GM21423 (cell line): ENCODE measurements around the gene SLC35F2.
"Not testable (repeated sequence)": the region's sequence is repeated elsewhere in the genome, so short reads cannot be mapped to it uniquely, and the experiment has no call there.

Experiments used
- ATAC-seq: cut with Tn5 transposase; IDR thresholded peaks from one replicate; pipeline ENCODE4 v1.9.1; 2021; ENCODE audit warnings: mild to moderate bottlenecking, moderate library complexity; ENCODE audit not compliant: unreplicated experiment

The SLC35F2 gene

GRCh38 chr11:107842412-107843100 is 16.0 kb downstream of the SLC35F2 start:
- ATAC-seq, result no peak

- no peak for ATAC-seq
Observed at GRCh38 chr11:107840129-107840484, 18.5 kb downstream of the SLC35F2 start.

GRCh38 chr11:107836851-107837250 is 21.7 kb downstream of the SLC35F2 start:
- ATAC-seq, result no peak

- no peak for ATAC-seq
Observed at GRCh38 chr11:107834995-107835394, 23.6 kb downstream of the SLC35F2 start.

GRCh38 chr11:107833926-107834325 is 24.7 kb downstream of the SLC35F2 start:
- ATAC-seq, result not testable (repeated sequence)

GRCh38 chr11:107830915-107831540 is 27.6 kb downstream of the SLC35F2 start:
- ATAC-seq, result no peak

GRCh38 chr11:107827041-107827440 is 31.5 kb downstream of the SLC35F2 start:
- ATAC-seq, result no peak

- no peak for ATAC-seq
Observed at GRCh38 chr11:107825875-107826274, 32.7 kb downstream of the SLC35F2 start.

- no peak for ATAC-seq
Observed at GRCh38 chr11:107824668-107825369, 33.8 kb downstream of the SLC35F2 start.

- no peak for ATAC-seq
Observed at GRCh38 chr11:107821199-107821927, 37.2 kb downstream of the SLC35F2 start.

GRCh38 chr11:107819361-107820014 is 39.1 kb downstream of the SLC35F2 start:
- no peak for ATAC-seq

GRCh38 chr11:107818491-107818890 is 40.1 kb downstream of the SLC35F2 start:
- ATAC-seq, result no peak

GRCh38 chr11:107816028-107816427 is 42.6 kb downstream of the SLC35F2 start:
- no peak for ATAC-seq

GRCh38 chr11:107810875-107811274 is 47.7 kb downstream of the SLC35F2 start:
- ATAC-seq, result no peak

GRCh38 chr11:107808521-107808920 is 50.1 kb downstream of the SLC35F2 start:
- no peak for ATAC-seq

- no peak for ATAC-seq
Observed at GRCh38 chr11:107804971-107805370, 53.6 kb downstream of the SLC35F2 start.

GRCh38 chr11:107804211-107804610 is 54.4 kb downstream of the SLC35F2 start:
- ATAC-seq, result no peak

- ATAC-seq, result no peak
Observed at GRCh38 chr11:107801641-107802040, 56.9 kb downstream of the SLC35F2 start.

- peak; percentile 89 for ATAC-seq
Observed at GRCh38 chr11:107799218-107799859, 59.2 kb downstream of the SLC35F2 start.

- ATAC-seq, result no peak
Observed at GRCh38 chr11:107792049-107792443, 66.5 kb downstream of the SLC35F2 start.
